ENCODE data around the gene SWT1. TPM values are rescaled to one million over a fixed set of nuclear protein-coding genes. Genes with fewer than 3 reads are reported as not detected.

SWT1 gene
- total and polyA plus RNA-seq, 9 of the 15 experiments (the other 6 are each of a cell fraction or from before 2014, with no cell fraction given): 1.5 to 3.4 (median 2.3) TPM

DNA sequence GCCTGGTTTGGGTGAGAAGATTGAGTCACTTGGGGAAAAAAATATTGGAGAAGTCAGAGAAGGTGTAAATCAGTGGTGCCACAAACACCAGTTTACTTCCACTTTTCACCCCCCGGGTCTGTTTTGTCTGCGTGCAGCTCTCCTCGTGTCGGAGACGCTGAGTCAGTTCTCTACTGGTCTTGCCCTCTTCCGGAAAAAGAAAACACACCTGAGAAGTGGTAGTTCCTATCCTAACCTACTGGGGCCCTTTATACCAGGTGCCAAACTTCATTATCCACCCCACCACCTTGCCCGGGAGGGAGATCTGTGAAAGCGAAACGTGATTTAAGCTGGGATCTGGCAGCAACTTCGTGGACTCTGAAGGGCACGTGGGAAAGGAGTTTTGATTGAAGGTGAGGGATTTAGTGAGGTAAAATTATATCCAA is 160.9 kb downstream of the SWT1 start (continued):
- TF ChIP-seq, protein P1, sequence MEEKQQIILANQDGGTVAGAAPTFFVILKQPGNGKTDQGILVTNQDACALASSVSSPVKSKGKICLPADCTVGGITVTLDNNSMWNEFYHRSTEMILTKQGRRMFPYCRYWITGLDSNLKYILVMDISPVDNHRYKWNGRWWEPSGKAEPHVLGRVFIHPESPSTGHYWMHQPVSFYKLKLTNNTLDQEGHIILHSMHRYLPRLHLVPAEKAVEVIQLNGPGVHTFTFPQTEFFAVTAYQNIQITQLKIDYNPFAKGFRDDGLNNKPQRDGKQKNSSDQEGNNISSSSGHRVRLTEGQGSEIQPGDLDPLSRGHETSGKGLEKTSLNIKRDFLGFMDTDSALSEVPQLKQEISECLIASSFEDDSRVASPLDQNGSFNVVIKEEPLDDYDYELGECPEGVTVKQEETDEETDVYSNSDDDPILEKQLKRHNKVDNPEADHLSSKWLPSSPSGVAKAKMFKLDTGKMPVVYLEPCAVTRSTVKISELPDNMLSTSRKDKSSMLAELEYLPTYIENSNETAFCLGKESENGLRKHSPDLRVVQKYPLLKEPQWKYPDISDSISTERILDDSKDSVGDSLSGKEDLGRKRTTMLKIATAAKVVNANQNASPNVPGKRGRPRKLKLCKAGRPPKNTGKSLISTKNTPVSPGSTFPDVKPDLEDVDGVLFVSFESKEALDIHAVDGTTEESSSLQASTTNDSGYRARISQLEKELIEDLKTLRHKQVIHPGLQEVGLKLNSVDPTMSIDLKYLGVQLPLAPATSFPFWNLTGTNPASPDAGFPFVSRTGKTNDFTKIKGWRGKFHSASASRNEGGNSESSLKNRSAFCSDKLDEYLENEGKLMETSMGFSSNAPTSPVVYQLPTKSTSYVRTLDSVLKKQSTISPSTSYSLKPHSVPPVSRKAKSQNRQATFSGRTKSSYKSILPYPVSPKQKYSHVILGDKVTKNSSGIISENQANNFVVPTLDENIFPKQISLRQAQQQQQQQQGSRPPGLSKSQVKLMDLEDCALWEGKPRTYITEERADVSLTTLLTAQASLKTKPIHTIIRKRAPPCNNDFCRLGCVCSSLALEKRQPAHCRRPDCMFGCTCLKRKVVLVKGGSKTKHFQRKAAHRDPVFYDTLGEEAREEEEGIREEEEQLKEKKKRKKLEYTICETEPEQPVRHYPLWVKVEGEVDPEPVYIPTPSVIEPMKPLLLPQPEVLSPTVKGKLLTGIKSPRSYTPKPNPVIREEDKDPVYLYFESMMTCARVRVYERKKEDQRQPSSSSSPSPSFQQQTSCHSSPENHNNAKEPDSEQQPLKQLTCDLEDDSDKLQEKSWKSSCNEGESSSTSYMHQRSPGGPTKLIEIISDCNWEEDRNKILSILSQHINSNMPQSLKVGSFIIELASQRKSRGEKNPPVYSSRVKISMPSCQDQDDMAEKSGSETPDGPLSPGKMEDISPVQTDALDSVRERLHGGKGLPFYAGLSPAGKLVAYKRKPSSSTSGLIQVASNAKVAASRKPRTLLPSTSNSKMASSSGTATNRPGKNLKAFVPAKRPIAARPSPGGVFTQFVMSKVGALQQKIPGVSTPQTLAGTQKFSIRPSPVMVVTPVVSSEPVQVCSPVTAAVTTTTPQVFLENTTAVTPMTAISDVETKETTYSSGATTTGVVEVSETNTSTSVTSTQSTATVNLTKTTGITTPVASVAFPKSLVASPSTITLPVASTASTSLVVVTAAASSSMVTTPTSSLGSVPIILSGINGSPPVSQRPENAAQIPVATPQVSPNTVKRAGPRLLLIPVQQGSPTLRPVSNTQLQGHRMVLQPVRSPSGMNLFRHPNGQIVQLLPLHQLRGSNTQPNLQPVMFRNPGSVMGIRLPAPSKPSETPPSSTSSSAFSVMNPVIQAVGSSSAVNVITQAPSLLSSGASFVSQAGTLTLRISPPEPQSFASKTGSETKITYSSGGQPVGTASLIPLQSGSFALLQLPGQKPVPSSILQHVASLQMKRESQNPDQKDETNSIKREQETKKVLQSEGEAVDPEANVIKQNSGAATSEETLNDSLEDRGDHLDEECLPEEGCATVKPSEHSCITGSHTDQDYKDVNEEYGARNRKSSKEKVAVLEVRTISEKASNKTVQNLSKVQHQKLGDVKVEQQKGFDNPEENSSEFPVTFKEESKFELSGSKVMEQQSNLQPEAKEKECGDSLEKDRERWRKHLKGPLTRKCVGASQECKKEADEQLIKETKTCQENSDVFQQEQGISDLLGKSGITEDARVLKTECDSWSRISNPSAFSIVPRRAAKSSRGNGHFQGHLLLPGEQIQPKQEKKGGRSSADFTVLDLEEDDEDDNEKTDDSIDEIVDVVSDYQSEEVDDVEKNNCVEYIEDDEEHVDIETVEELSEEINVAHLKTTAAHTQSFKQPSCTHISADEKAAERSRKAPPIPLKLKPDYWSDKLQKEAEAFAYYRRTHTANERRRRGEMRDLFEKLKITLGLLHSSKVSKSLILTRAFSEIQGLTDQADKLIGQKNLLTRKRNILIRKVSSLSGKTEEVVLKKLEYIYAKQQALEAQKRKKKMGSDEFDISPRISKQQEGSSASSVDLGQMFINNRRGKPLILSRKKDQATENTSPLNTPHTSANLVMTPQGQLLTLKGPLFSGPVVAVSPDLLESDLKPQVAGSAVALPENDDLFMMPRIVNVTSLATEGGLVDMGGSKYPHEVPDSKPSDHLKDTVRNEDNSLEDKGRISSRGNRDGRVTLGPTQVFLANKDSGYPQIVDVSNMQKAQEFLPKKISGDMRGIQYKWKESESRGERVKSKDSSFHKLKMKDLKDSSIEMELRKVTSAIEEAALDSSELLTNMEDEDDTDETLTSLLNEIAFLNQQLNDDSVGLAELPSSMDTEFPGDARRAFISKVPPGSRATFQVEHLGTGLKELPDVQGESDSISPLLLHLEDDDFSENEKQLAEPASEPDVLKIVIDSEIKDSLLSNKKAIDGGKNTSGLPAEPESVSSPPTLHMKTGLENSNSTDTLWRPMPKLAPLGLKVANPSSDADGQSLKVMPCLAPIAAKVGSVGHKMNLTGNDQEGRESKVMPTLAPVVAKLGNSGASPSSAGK (IDR thresholded peaks at IDR 0.05): peak; percentile 96
- TF ChIP-seq ZNF778 (CRISPR knock-in tag; IDR thresholded peaks at IDR 0.05): no peak
- no peak for TF ChIP-seq TEAD2 (tag; IDR thresholded peaks at IDR 0.05)
- 0 out of 2 replicates have a peak, but pooled peaks have one; percentile 22 for TF ChIP-seq ZNF668 (CRISPR knock-in tag; IDR thresholded peaks at IDR 0.05)
- TF ChIP-seq ZNF766 (CRISPR knock-in tag; conservative IDR thresholded peaks at IDR 0.05): 0 out of 2 replicates have a peak, but pooled peaks have one; percentile 50
- TF ChIP-seq STAT5B (CRISPR knock-in tag; IDR thresholded peaks at IDR 0.05): no peak
- TF ChIP-seq E2F3 (CRISPR knock-in tag; IDR thresholded peaks at IDR 0.05): 0 out of 2 replicates have a peak, but pooled peaks have one; percentile 30
- TF ChIP-seq THRAP3 (IDR thresholded peaks at IDR 0.05; ENCODE audit: borderline replicate concordance): no peak
- TF ChIP-seq, protein P2, sequence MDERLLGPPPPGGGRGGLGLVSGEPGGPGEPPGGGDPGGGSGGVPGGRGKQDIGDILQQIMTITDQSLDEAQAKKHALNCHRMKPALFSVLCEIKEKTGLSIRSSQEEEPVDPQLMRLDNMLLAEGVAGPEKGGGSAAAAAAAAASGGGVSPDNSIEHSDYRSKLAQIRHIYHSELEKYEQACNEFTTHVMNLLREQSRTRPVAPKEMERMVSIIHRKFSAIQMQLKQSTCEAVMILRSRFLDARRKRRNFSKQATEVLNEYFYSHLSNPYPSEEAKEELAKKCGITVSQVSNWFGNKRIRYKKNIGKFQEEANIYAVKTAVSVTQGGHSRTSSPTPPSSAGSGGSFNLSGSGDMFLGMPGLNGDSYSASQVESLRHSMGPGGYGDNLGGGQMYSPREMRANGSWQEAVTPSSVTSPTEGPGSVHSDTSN (CRISPR knock-in tag; IDR thresholded peaks at IDR 0.05; ENCODE audit: low read depth): no peak
- TF ChIP-seq, protein P2 (tag; conservative IDR thresholded peaks at IDR 0.05; ENCODE audit: low read depth): peak; percentile 63; the same call in 1 of the 2 replicates
